Measurements from ENCODE around the gene ARHGEF3.

ARHGEF3 gene

DNA sequence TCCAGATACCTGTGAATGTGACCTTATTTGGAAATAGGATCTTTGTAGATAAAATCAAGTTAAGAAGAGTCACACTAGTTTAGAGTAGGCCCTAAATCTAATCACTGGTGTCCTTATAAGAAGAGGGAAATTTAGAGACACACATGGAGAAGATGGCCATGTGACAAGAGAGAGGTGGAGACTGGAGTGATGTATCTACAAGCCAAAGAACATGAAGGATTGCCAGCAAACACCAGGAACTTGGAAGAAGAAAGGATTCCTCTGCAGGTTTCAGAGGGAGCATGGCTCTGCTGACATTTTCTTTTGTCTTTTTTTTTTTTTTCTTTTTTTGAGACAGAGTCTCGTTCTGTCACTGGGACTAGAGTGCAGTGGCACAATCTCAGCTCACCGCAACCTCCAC, 20.8 kb downstream of the ARHGEF3 start:
- Histone ChIP-seq H3K9me3 (ENCODE audit: control insufficient read depth, insufficient read depth, low read length) (no peaks in the 10 kb centered on the region), H3K4me1 (ENCODE audit: insufficient read depth, low read length) (peaks cover 6% of the 10 kb centered on the region; the same call in 1 of the 2 replicates), H3K9ac (ENCODE audit: low read depth, low read length) (no peak overlapping the region), H3K36me3 (ENCODE audit: insufficient read depth, low read length) (no peaks in the 10 kb centered on the region; the same call in 1 of the 2 replicates)

DNA sequence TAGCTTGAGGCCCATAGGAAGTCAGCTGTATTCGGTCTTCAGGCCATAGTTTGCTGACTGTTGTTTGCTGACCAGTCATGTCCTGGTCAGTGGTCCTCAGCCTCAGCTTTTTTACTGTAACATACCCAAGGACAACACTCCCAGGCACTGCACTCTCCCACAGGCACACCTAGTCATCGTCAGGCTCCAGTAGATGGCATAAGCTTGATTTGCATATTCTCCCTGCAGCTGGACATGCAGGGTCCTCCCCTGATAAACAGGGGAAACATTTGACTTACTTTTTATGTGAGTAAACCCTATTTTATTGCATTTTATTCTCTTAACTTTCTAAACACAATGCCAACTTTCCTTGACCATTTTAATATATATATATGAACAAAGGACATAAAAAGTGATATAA, 22.9 kb downstream of the ARHGEF3 start:
- Histone ChIP-seq H3K4me1 (ENCODE audit: insufficient read depth, low read length) (no peaks in the 10 kb centered on the region), H3K36me3 (ENCODE audit: insufficient read depth, low read length) (no peaks in the 10 kb centered on the region; the same call in 1 of the 2 replicates)

DNA sequence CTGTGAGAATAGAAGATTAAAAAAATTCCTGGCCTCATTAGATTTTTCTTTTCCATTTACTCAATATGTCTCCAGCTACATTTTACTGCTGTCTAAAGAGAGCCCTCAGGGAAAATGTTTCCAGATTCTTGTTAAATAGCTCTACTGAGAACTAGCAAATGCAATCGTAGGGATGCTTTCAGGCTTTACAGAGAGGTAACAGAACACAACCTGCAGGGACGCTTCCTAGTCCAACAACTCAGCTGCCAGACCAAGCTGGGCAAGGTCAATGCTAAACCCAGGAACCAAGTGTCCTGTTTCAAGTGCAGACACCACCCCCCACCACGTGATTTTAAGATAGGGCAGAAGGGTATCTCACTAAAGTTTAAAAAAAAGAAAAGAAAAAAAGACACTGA, 25.2 kb downstream of the ARHGEF3 start:
- Histone ChIP-seq H3K9ac (ENCODE audit: low read depth, low read length) (no peak overlapping the region), H3K4me1 (ENCODE audit: insufficient read depth, low read length) (no peaks in the 10 kb centered on the region), H3K36me3 (ENCODE audit: insufficient read depth, low read length) (no peaks in the 10 kb centered on the region), H3K9me3 (ENCODE audit: control insufficient read depth, insufficient read depth, low read length) (no peaks in the 10 kb centered on the region)

More for the DNA sequence above, 22.9 kb downstream of the ARHGEF3 start:
- Histone ChIP-seq H3K9me3 (ENCODE audit: control insufficient read depth, insufficient read depth, low read length) (no peaks in the 10 kb centered on the region), H3K9ac (ENCODE audit: low read depth, low read length) (no peak overlapping the region)

DNA sequence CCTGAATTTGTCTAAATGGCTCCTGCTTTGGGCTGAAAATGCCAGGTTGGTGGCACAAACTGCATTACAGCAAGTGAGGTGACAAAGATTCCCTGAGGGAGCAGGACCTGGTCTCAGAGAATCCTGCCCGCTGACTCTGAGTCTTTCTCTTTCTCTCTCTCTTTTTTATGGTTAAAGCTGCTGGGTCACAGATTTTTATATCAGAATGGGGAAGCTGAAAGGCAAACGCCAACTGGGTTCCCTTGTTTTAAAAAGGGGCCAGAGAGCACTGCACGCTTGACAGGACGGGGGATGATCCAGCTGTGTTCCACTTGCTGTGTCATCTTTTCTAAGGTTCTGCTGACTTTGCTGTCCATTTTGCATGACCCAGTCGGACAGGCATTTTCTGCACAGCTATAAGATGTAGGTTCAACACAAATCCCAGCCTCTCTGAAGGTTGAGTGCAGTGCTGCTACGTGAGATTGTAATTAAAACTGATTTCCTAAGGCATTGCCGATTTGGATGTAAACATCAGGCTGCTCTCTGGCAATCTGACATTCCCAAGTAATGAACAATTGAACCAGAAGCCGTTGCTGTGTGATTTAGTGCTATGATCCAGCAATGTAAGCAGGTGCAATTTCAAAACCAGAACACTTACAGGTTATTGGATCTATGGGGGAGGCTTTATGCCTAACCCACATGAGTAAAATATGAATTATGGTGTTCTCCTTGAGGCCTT, 25.8 kb downstream of the ARHGEF3 start:
- Histone ChIP-seq H3K4me1 (ENCODE audit: insufficient read depth, low read length) (no peaks in the 10 kb centered on the region), H3K36me3 (ENCODE audit: insufficient read depth, low read length) (no peaks in the 10 kb centered on the region), H3K9me3 (ENCODE audit: control insufficient read depth, insufficient read depth, low read length) (no peaks in the 10 kb centered on the region), H3K9ac (ENCODE audit: low read depth, low read length) (no peak overlapping the region)

- H3K36me3 ChIP-seq (ENCODE audit: insufficient read depth, low read length) = no peaks in the 10 kb centered on the region
- no peaks in the 10 kb centered on the region for H3K4me1 ChIP-seq (ENCODE audit: insufficient read depth, low read length)
- H3K9me3 ChIP-seq (ENCODE audit: control insufficient read depth, insufficient read depth, low read length) = no peaks in the 10 kb centered on the region
- no peak overlapping the region for H3K9ac ChIP-seq (ENCODE audit: low read depth, low read length)
These were observed 26.3 kb downstream of the ARHGEF3 start for GRCh38 chr3:56775445-56775837.

GRCh38 chr3:56773986-56774385, 27.8 kb downstream of the ARHGEF3 start:
- Histone ChIP-seq H3K36me3 (ENCODE audit: insufficient read depth, low read length) (no peaks in the 10 kb centered on the region), H3K9ac (ENCODE audit: low read depth, low read length) (no peak overlapping the region)

GRCh38 chr3:56772952-56773938, 28.5 kb downstream of the ARHGEF3 start:
- H3K9me3 ChIP-seq (ENCODE audit: control insufficient read depth, insufficient read depth, low read length) = no peaks in the 10 kb centered on the region
- H3K9ac ChIP-seq (ENCODE audit: low read depth, low read length) = no peak overlapping the region
- no peaks in the 10 kb centered on the region for H3K4me1 ChIP-seq (ENCODE audit: insufficient read depth, low read length)
- H3K36me3 ChIP-seq (ENCODE audit: insufficient read depth, low read length) = no peaks in the 10 kb centered on the region

More at GRCh38 chr3:56773986-56774385, 27.8 kb downstream of the ARHGEF3 start:
- no peaks in the 10 kb centered on the region for H3K9me3 ChIP-seq (ENCODE audit: control insufficient read depth, insufficient read depth, low read length)
- no peaks in the 10 kb centered on the region for H3K4me1 ChIP-seq (ENCODE audit: insufficient read depth, low read length)

- Histone ChIP-seq H3K9ac (ENCODE audit: low read depth, low read length) (no peak overlapping the region), H3K9me3 (ENCODE audit: control insufficient read depth, insufficient read depth, low read length) (no peaks in the 10 kb centered on the region), H3K36me3 (ENCODE audit: insufficient read depth, low read length) (no peaks in the 10 kb centered on the region), H3K4me1 (ENCODE audit: insufficient read depth, low read length) (no peaks in the 10 kb centered on the region)
These were observed 30.4 kb downstream of the ARHGEF3 start for GRCh38 chr3:56771376-56771775.

GRCh38 chr3:56769116-56769707, 32.5 kb downstream of the ARHGEF3 start:
- no peaks in the 10 kb centered on the region for H3K9me3 ChIP-seq (ENCODE audit: control insufficient read depth, insufficient read depth, low read length)
- H3K36me3 ChIP-seq (ENCODE audit: insufficient read depth, low read length) = no peaks in the 10 kb centered on the region
- H3K4me1 ChIP-seq (ENCODE audit: insufficient read depth, low read length) = no peaks in the 10 kb centered on the region
- no peak overlapping the region for H3K9ac ChIP-seq (ENCODE audit: low read depth, low read length)

GRCh38 chr3:56764904-56765547, 36.7 kb downstream of the ARHGEF3 start:
- no peaks in the 10 kb centered on the region for H3K36me3 ChIP-seq (ENCODE audit: insufficient read depth, low read length)
- H3K9ac ChIP-seq (ENCODE audit: low read depth, low read length) = no peak overlapping the region
- no peaks in the 10 kb centered on the region for H3K9me3 ChIP-seq (ENCODE audit: control insufficient read depth, insufficient read depth, low read length)
- no peaks in the 10 kb centered on the region for H3K4me1 ChIP-seq (ENCODE audit: insufficient read depth, low read length)

DNA sequence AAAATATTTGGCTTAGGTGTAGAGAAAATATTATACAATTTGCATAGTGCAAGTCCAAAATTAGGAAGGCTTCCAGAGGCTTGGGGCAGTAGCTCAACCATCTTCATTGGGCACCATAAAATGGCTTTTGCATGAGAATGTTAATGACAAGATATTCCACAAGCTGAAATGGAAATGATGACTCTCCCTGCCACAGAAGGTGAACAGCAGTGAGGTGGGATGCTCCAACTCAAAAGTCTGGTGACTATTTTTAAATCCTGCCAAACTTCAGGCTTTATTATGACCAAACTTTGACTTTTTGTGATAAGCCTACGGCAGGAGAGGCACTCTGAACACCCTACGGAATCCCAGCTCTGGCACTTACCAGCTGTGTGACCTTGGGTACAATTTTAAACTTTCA, 37.6 kb downstream of the ARHGEF3 start:
- Histone ChIP-seq H3K4me1 (ENCODE audit: insufficient read depth, low read length) (no peaks in the 10 kb centered on the region), H3K9ac (ENCODE audit: low read depth, low read length) (no peak overlapping the region), H3K9me3 (ENCODE audit: control insufficient read depth, insufficient read depth, low read length) (no peaks in the 10 kb centered on the region), H3K36me3 (ENCODE audit: insufficient read depth, low read length) (no peaks in the 10 kb centered on the region)

GRCh38 chr3:56763233-56763632, 38.5 kb downstream of the ARHGEF3 start:
- Histone ChIP-seq H3K9me3 (ENCODE audit: control insufficient read depth, insufficient read depth, low read length) (no peaks in the 10 kb centered on the region), H3K36me3 (ENCODE audit: insufficient read depth, low read length) (no peaks in the 10 kb centered on the region), H3K9ac (ENCODE audit: low read depth, low read length) (no peak overlapping the region), H3K4me1 (ENCODE audit: insufficient read depth, low read length) (no peaks in the 10 kb centered on the region)

- Histone ChIP-seq H3K36me3 (ENCODE audit: insufficient read depth, low read length) (no peaks in the 10 kb centered on the region), H3K4me1 (ENCODE audit: insufficient read depth, low read length) (no peaks in the 10 kb centered on the region), H3K9me3 (ENCODE audit: control insufficient read depth, insufficient read depth, low read length) (no peaks in the 10 kb centered on the region), H3K9ac (ENCODE audit: low read depth, low read length) (no peak overlapping the region)
These were observed 39.0 kb downstream of the ARHGEF3 start for GRCh38 chr3:56762718-56763117.

All from ES-I3 (cell line).